ENCODE data around the gene TOE1. TPM values are rescaled to one million over a fixed set of nuclear protein-coding genes. Genes with fewer than 3 reads are reported as not detected.

The TOE1 gene
- polyA plus RNA-seq, 1 experiment, result 19.4 TPM

DNA sequence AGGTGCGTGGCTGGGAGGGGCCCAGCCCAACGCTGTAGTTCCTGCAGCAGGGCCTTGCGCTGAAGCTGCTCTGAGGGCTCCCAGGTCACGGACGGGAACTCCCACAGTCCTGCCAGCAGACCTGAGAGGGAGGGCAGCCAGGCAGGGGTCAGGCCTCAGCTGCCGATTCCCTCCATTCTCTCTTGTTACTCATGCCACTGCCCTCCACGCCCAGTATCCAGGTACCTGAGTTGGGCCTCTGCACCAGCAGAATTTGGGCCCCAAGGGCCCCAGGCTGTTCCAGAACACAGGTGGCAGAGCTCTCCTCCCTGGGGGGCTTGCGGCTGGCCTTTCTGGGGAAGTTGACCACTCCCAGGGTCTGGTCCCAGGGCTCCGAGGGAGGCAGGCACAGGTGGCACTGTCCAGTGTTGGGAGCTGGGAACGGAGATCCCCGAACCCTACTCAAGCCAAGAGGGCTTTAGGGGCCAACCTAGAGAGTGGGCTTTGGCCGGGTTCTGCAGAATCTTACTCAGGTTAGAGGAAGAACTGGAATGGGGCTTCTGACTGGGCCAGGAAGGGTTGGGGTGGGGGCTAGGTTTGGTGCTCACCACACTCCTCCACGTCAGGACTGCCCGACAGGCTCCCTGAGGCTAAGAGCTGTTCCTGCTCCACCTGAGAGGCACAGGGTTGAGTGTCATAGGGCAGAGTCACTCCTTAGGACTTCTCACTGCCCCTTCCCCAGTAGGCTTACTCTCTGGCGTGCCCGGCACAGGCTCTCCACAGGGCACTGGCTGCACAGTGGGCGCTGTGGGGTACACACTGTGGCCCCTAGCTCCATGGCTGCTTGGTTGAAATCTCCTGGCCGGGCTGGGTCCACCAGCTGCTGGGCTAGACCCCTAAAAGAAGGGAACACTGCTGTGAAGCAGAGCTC is 8.3 kb upstream of the TOE1 start:
- H3K4me3 ChIP-seq (ENCODE audit: low read depth, low read length), result no peak overlapping the region
- no peaks in the 10 kb centered on the region for H3K27me3 ChIP-seq (ENCODE audit: control insufficient read depth, insufficient read depth, low read length)
- no peak for DNase-seq (ENCODE audit: low read depth)
- H3K36me3 ChIP-seq (ENCODE audit: control insufficient read depth, insufficient read depth, low read length), result peaks cover 6% of the 10 kb centered on the region
- TF ChIP-seq, protein P1, sequence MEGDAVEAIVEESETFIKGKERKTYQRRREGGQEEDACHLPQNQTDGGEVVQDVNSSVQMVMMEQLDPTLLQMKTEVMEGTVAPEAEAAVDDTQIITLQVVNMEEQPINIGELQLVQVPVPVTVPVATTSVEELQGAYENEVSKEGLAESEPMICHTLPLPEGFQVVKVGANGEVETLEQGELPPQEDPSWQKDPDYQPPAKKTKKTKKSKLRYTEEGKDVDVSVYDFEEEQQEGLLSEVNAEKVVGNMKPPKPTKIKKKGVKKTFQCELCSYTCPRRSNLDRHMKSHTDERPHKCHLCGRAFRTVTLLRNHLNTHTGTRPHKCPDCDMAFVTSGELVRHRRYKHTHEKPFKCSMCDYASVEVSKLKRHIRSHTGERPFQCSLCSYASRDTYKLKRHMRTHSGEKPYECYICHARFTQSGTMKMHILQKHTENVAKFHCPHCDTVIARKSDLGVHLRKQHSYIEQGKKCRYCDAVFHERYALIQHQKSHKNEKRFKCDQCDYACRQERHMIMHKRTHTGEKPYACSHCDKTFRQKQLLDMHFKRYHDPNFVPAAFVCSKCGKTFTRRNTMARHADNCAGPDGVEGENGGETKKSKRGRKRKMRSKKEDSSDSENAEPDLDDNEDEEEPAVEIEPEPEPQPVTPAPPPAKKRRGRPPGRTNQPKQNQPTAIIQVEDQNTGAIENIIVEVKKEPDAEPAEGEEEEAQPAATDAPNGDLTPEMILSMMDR (IDR thresholded peaks at IDR 0.05; ENCODE audit: insufficient read depth, low read depth, low read length), result no peak
- CTCF ChIA-PET, result interaction anchor here (0.6 to 1.0 kb wide), 2 partner anchors 320 to 533 kb away, joined by 3 read pairs; partner anchors contain the start of gene UROD
- POLR2A ChIA-PET, result no interaction called here

DNA sequence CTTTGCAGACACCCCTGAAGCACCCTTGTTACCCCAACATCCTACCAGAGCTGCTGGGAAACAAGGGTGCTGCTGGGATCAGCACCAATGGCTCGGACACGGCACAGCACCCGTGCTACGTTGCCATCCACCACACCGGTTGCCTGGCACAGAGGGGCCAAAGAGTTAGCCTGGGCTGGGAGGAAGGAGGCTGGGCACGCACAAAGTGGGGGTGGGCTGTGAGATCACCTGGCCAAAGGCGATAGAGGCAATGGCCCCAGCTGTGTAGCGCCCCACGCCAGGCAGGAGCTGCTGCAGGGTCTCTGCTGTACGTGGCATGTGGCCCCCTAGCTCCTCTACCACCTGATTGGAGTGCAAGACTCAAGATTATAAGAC is 7.6 kb upstream of the TOE1 start:
- Histone ChIP-seq H3K36me3 (ENCODE audit: control insufficient read depth, insufficient read depth, low read length) (peaks cover 6% of the 10 kb centered on the region), H3K4me3 (ENCODE audit: low read depth, low read length) (no peak overlapping the region), H3K27me3 (ENCODE audit: control insufficient read depth, insufficient read depth, low read length) (no peaks in the 10 kb centered on the region)
- ChIA-PET POLR2A (no interaction called here), CTCF (interaction anchor here (1.0 kb wide), 1 partner anchor 320 kb away, joined by 3 read pairs; the partner anchor contains the start of gene UROD)
- TF ChIP-seq, protein P1 (IDR thresholded peaks at IDR 0.05; ENCODE audit: insufficient read depth, low read depth, low read length), result no peak
- DNase-seq (ENCODE audit: low read depth), result no peak

DNA sequence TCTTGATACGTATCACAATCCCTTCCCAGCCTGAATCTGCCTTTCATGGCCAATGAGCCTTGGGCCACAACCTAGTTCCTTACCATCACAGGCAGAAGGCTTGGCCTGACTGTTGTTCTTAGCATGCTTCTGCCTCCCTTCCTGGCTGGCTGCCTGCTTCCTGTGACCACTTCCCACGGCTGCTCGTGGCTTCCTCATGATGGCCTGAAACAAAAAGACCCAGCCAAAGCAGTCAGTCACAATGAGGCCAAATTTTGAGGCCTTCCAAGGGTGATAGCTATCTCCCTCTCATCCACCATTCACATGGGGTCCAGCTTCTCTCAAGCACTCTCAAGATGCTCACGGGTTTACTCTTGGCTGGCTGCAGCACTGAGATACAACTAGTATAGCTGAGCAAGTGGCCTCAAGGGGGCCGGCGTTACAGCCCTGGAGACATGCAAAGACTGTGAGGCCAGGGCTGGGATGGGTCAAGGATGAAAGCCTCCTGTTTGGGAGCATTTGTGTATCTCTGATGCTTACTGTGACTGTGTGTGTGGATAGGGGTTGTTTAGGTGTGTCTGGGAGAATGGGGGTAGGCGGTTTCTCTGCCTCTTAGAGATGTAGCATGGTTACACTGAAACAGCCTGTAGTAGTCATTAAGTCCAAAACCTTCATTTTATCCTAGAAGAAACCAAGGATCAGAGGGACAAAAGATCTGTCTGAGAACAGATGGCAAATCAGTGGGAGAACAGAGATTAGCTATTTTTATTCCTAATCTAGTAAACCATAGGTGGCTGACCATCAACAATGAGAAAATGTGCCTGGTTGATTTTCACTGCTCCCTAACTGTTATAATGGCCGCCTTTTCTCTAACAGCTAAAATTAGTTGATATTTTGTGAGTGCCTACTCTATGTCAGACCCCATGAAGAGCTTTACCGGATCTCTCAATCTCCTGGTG is 5.4 kb upstream of the TOE1 start:
- no peaks in the 10 kb centered on the region for H3K27me3 ChIP-seq (ENCODE audit: control insufficient read depth, insufficient read depth, low read length)
- DNase-seq (ENCODE audit: low read depth), result no peak
- peaks cover 6% of the 10 kb centered on the region for H3K36me3 ChIP-seq (ENCODE audit: control insufficient read depth, insufficient read depth, low read length)
- ChIA-PET CTCF (interaction anchor here (0.6 to 1.1 kb wide), 2 partner anchors 26 to 31 kb away, joined by 3 read pairs; no protein-coding TSS in a partner anchor), POLR2A (interaction anchor here (0.6 kb wide), 1 partner anchor 408 kb away, joined by 3 read pairs; no protein-coding TSS in a partner anchor)
- H3K4me3 ChIP-seq (ENCODE audit: low read depth, low read length), result no peak overlapping the region
- TF ChIP-seq, protein P1 (IDR thresholded peaks at IDR 0.05; ENCODE audit: insufficient read depth, low read depth, low read length), result no peak

DNA sequence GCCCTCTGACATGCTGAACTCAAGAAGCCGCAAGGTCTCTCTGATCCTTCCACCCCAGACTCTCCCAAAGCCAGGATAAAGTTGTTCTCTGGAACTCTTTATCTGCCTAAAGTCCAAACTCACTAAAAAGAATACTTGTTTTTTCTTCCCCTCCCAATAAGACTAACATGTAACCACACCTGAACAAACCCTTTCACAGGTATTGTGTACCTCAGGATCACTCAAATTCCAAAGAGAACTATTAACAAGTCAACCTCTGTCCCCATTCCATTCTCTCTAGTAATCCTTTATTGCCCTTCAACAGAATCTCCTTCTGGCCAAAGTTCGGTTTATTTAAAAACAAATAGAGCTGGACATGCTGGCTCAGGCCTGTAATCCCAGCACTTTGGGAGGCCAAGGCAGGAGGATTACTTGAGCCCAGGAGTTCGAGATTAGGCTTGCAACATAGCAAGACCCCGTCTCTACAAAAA is 4.1 kb upstream of the TOE1 start:
- TF ChIP-seq, protein P1 (IDR thresholded peaks at IDR 0.05; ENCODE audit: insufficient read depth, low read depth, low read length), result no peak
- Histone ChIP-seq H3K36me3 (ENCODE audit: control insufficient read depth, insufficient read depth, low read length) (peaks cover 6% of the 10 kb centered on the region), H3K4me3 (ENCODE audit: low read depth, low read length) (no peak overlapping the region), H3K27me3 (ENCODE audit: control insufficient read depth, insufficient read depth, low read length) (no peaks in the 10 kb centered on the region)
- DNase-seq (ENCODE audit: low read depth), result no peak
- CTCF ChIA-PET, result interaction anchor here (1.0 to 1.1 kb wide), 2 partner anchors 9 to 158 kb away, joined by 3 read pairs; partner anchors contain the start of gene HPDL
- POLR2A ChIA-PET, result no interaction called here

Data from BJ (cell line).